GM19328 (cell line): ENCODE measurements around the gene FUZ.
A peak's percentile ranks its signal among the peaks of the same experiment; 100 is the strongest.

ENCODE experiments used
- ATAC-seq: cut with Tn5 transposase; IDR thresholded peaks from one replicate; pipeline ENCODE4 v1.9.1; 2021; ENCODE audit warnings: mild to moderate bottlenecking, moderate library complexity; ENCODE audit not compliant: unreplicated experiment

The FUZ gene

GRCh38 chr19:49851456-49852259, 38.6 kb upstream of the FUZ start:
- no peak for ATAC-seq

DNA sequence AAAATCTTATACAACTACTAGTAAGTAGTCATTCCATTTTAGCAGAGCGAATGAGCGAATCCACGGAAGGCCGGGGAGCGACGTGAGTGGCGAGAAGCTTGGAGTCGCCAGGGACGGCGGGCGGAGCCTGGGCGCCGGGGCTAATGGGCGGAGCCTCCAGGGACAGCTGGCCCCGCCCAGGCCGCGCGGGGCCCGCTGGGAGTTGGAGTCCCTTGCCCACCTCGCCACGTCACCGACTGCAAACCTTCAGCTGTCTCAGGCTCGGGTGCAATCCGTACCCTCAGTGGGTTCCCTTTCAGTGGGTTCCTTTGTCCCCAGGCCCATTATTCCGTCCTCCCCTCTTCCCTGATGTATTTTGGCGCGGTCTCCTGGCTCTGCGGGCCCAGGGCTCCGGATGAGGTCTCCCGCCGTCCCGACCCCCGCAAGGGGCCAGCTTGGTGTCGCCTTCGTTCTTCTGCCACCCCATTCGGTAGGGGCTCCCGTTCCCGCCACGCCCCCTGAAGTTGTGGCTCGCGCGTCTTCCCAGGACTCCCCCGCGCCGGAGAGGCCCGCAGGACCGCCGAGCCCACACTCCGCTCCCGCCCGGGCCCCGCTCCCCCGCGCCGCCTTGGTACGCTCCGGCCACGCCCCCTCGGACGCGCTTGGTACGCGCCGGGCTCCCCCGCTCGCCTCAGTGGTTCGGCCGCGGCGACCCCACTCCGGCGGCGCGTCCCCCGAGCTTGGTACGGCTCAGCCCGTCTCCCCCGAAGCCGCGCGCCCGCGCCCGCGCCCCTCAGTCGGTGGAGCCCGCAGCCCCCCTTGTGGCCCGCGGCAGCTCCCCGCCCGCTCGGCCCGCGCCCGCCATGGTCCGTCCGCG, 37.6 kb upstream of the FUZ start, which contains the start of gene PTOV1:
TSS of gene PTOV1 (plus strand) at position 673 of the 856 bp plus-strand sequence.
- peak; percentile 61 for ATAC-seq

- ATAC-seq, result no peak
Measured at GRCh38 chr19:49850221-49850486, 37.1 kb upstream of the FUZ start.

- ATAC-seq, result no peak
Measured at GRCh38 chr19:49849433-49850220, 36.5 kb upstream of the FUZ start.

DNA sequence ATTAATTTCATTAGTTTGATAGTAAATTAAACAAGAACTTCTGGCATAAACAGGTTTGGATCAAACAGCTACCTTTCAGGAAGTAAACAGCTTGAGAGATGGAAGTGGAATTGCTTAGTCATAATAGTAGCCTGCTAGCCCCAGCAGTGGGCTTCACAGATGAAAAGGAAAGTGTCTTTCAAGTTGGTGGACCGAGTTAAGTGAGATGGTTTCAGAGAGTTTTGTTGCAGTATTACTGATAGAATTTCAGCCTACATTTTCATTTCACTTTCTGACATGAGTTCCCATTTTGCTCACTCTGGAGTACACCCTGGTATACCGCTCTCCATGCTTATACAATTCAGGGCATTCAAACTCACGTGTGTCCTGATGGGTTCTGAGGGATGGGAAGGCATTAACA, 35.8 kb upstream of the FUZ start:
- ATAC-seq, result no peak

DNA sequence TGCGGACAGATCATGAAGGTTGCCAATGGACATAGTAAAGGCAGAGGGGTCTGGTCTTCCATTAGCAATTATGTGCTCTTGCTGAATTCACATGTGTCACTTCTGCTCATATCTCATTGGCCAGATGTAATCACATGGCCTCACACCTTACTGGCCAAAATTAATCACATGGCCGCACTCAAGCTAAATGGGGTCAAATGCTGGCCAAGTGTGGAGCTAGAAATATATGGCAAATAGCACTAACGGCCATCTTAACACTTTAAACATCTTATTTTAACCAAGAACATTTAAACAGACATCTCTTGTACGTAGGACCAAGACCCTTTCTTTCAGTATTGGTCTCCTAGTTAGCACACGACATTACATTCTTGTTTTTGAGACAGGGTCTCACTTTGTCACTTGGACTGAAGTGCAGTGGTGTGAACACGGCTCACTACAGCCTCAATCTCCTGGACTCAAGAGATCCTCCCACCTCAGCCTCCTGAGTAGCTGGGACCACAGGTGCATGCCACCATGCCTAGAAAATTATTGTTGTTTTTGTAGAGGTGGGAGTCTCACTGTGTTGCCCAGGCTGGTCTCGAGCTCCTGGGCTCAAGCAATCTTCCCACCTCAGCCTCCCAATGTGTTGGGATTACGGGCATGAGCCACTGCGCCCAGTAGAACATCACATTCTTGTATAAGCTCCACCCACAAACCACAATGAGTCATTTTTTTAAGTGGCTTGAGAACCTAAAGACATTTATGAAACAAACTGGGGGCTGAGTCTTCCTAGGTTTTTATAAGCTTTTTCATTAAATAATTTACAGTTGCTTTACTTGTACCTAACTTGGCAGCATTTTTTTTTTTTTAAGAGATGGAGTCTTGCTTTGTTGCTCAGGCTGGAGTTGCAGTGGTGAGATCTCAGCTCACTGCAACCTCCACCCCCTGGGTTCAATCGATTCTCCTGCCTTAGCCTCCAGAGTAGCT, 34.9 kb upstream of the FUZ start:
- no peak for ATAC-seq

- no peak for ATAC-seq
Measured at GRCh38 chr19:49846408-49846807, 33.3 kb upstream of the FUZ start.

DNA sequence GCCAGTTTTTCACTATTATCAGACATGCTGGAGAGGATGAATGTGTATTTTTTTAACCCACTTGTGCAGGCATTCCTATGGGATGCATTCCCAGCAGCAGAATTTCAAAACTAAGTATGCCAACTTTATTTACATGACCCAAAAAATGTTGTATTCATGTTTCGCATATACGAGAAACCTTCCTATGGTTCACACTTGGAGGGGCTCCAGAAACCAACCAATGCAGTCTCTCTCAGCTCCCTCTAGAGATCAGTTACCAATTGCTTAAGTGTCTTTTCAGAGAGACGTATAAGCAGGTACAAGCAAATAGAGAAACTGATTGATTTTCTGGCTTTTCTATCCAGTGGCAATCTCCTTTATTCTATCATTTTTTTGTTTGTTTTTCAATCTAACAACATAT, 32.3 kb upstream of the FUZ start:
- no peak for ATAC-seq

- ATAC-seq, result no peak
Measured at GRCh38 chr19:49844138-49845095, 31.3 kb upstream of the FUZ start.

GRCh38 chr19:49843265-49843664, 30.2 kb upstream of the FUZ start:
- no peak for ATAC-seq

GRCh38 chr19:49840736-49841249, 27.7 kb upstream of the FUZ start:
- ATAC-seq, result no peak

DNA sequence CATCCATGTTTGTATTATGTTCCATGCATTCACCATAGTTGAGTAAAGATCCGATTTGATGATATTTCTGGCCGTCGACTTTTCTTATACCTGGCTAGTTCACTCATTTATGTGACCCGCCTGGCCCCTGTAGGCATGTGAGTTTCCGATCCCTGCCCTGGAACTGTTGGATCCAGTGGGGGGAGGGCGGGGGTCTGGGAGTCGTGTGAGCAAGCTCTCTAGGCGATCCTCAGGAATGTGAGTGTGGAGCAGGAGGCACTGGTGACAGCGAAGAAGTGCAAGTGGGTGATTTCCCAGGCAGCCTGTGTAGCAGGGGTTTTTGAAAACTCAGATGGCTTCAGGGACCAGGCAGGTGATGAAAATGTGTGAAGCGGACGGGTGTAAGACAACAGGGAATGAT, 27.2 kb upstream of the FUZ start:
- no peak for ATAC-seq

- ATAC-seq, result no peak
Measured at GRCh38 chr19:49839713-49840112, 26.6 kb upstream of the FUZ start.

GRCh38 chr19:49838885-49839588, 25.9 kb upstream of the FUZ start:
- no peak for ATAC-seq

GRCh38 chr19:49837425-49837824, 24.3 kb upstream of the FUZ start:
- ATAC-seq, result no peak

- no peak for ATAC-seq
Measured at GRCh38 chr19:49837009-49837310, 23.9 kb upstream of the FUZ start.

DNA sequence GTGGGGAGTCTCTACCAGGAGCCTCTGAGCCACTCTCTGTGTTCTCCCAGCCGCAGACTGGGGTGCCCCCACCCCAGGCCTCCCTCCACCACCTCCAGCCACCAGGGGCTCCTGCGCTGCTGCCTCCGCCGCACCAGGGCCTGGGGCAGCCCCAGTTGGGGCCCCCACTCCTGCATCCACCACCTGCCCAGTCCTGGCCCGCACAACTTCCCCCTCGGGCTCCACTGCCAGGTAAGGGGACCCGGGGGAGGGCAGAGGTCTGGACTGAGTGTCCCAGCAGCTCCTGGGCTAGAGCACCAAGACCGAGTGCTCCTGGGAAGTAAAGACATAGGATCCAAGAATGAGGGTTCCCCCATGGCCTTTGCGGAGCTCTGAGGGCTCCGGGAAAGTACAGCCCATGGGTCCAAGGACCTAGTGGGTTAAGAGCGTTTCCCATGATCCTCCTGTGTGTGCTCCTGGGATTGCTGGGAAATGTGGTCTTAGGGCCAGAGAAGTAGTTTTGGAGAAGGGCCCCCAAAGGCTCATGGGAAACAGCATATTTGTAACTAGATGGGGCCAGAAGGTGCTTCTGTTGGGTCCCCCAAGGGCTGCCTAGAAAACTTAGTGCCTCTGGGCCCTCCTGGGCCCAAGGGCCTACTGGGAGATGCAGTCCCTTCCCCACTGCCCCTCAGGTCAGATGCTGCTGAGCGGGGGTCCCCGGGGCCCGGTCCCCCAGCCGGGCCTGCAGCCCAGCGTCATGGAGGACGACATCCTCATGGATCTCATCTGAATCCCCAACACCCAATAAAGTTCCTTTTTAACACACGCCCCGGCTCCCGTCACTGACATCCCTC, 23.3 kb upstream of the FUZ start:
- ATAC-seq, result no peak

DNA sequence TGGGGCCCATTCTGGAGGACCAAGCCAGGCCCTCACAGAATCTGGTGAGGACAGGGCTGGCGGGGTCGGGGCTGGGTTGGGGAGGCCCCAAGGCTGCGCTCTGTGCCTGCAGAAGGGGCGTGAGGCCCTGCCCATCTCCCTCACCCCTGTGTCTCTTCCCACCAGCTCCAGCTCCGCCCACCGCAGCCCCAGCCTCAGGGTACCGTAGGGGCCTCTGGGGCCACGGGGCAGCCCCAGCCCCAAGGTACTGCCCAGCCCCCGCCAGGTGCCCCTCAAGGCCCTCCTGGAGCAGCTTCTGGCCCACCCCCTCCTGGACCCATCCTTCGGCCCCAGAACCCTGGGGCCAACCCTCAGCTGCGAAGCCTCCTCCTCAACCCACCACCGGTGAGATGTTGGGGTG, 22.5 kb upstream of the FUZ start:
- ATAC-seq, result no peak
